ENCODE results near the gene GLP1R. TPM values are rescaled to one million over a fixed set of nuclear protein-coding genes. Genes with fewer than 3 reads are reported as not detected.

The GLP1R gene
- total RNA-seq, 1 experiment from 2014 or later: not detected

- peaks cover 3% of the 10 kb centered on the region for H3K27me3 ChIP-seq (replicated peaks; ENCODE audit: insufficient read depth, low read depth, low read length, poor library complexity)
- no peak overlapping the region for H3K27ac ChIP-seq (ENCODE audit: low read depth, low read length, poor library complexity, severe bottlenecking)
- no peak overlapping the region for H3K4me3 ChIP-seq (ENCODE audit: low read depth, low read length, poor library complexity, severe bottlenecking)
- H3K4me1 ChIP-seq (ENCODE audit: insufficient read depth, low read length, poor library complexity, severe bottlenecking): no peaks in the 10 kb centered on the region
- ChIA-PET CTCF (no interaction called here), POLR2A (ENCODE audit: low non-redundant PET) (no interaction called here)
- DNase-seq (ENCODE audit: low spot score): no peak
- no TSS peak for BruUV-seq (replicated peaks)
- TF ChIP-seq EZH2 (IDR thresholded peaks at IDR 0.05; ENCODE audit: borderline replicate concordance, low read depth, low read length, poor library complexity, severe bottlenecking): no peak
- TF ChIP-seq, protein P1, sequence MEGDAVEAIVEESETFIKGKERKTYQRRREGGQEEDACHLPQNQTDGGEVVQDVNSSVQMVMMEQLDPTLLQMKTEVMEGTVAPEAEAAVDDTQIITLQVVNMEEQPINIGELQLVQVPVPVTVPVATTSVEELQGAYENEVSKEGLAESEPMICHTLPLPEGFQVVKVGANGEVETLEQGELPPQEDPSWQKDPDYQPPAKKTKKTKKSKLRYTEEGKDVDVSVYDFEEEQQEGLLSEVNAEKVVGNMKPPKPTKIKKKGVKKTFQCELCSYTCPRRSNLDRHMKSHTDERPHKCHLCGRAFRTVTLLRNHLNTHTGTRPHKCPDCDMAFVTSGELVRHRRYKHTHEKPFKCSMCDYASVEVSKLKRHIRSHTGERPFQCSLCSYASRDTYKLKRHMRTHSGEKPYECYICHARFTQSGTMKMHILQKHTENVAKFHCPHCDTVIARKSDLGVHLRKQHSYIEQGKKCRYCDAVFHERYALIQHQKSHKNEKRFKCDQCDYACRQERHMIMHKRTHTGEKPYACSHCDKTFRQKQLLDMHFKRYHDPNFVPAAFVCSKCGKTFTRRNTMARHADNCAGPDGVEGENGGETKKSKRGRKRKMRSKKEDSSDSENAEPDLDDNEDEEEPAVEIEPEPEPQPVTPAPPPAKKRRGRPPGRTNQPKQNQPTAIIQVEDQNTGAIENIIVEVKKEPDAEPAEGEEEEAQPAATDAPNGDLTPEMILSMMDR (conservative IDR thresholded peaks at IDR 0.05; ENCODE audit: low read depth, low read length): no peak
- H3K36me3 ChIP-seq (ENCODE audit: insufficient read depth, low read length, poor library complexity, severe bottlenecking): no peaks in the 10 kb centered on the region
- H3K9me3 ChIP-seq (ENCODE audit: low read depth, low read length, poor library complexity, severe bottlenecking): no peaks in the 10 kb centered on the region
- intact Hi-C loops (cut with micrococcal nuclease; ENCODE audit: unreplicated experiment): no loop called here
Measured at GRCh38 chr6:39068391-39068790, 19.8 kb downstream of the GLP1R start.

DNA sequence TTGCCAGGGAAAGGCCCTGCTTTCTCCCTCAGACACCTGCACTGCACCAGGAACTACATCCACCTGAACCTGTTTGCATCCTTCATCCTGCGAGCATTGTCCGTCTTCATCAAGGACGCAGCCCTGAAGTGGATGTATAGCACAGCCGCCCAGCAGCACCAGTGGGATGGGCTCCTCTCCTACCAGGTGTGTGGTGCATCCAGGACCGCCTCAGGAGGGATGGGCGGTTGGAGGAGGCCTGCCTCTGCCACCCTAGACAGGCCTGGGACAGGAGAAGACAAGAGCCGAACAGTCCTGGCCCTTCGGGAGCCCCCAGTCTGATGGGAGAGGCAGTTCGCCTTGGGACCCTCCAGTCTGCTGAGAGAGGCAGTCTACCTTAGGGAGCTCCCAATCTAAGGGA, 24.2 kb downstream of the GLP1R start:
- Histone ChIP-seq H3K27me3 (replicated peaks; ENCODE audit: insufficient read depth, low read depth, low read length, poor library complexity) (no peaks in the 10 kb centered on the region), H3K4me1 (ENCODE audit: insufficient read depth, low read length, poor library complexity, severe bottlenecking) (no peaks in the 10 kb centered on the region), H3K9me3 (ENCODE audit: low read depth, low read length, poor library complexity, severe bottlenecking) (no peaks in the 10 kb centered on the region), H3K4me3 (ENCODE audit: low read depth, low read length, poor library complexity, severe bottlenecking) (no peak overlapping the region), H3K36me3 (ENCODE audit: insufficient read depth, low read length, poor library complexity, severe bottlenecking) (no peaks in the 10 kb centered on the region), H3K27ac (ENCODE audit: low read depth, low read length, poor library complexity, severe bottlenecking) (no peak overlapping the region)
- intact Hi-C loops (cut with micrococcal nuclease; ENCODE audit: unreplicated experiment): no loop called here
- DNase-seq (ENCODE audit: low spot score): no peak
- ChIA-PET POLR2A (ENCODE audit: low non-redundant PET) (no interaction called here), CTCF (no interaction called here)
- no TSS peak for BruUV-seq (replicated peaks)
- TF ChIP-seq, protein P1 (conservative IDR thresholded peaks at IDR 0.05; ENCODE audit: low read depth, low read length): no peak
- TF ChIP-seq EZH2 (IDR thresholded peaks at IDR 0.05; ENCODE audit: borderline replicate concordance, low read depth, low read length, poor library complexity, severe bottlenecking): no peak

- intact Hi-C loops (cut with micrococcal nuclease; ENCODE audit: unreplicated experiment): no loop called here
- BruUV-seq (replicated peaks): no TSS peak
- no peak for TF ChIP-seq EZH2 (IDR thresholded peaks at IDR 0.05; ENCODE audit: borderline replicate concordance, low read depth, low read length, poor library complexity, severe bottlenecking)
- TF ChIP-seq, protein P1 (conservative IDR thresholded peaks at IDR 0.05; ENCODE audit: low read depth, low read length): no peak
- H3K27ac ChIP-seq (ENCODE audit: low read depth, low read length, poor library complexity, severe bottlenecking): no peak overlapping the region
- CTCF ChIA-PET: no interaction called here
- no peaks in the 10 kb centered on the region for H3K4me1 ChIP-seq (ENCODE audit: insufficient read depth, low read length, poor library complexity, severe bottlenecking)
- no peak for DNase-seq (ENCODE audit: low spot score)
- H3K4me3 ChIP-seq (ENCODE audit: low read depth, low read length, poor library complexity, severe bottlenecking): no peak overlapping the region
- H3K36me3 ChIP-seq (ENCODE audit: insufficient read depth, low read length, poor library complexity, severe bottlenecking): no peaks in the 10 kb centered on the region
- H3K27me3 ChIP-seq (replicated peaks; ENCODE audit: insufficient read depth, low read depth, low read length, poor library complexity): no peaks in the 10 kb centered on the region
- no peaks in the 10 kb centered on the region for H3K9me3 ChIP-seq (ENCODE audit: low read depth, low read length, poor library complexity, severe bottlenecking)
- POLR2A ChIA-PET (ENCODE audit: low non-redundant PET): no interaction called here
Measured at GRCh38 chr6:39073471-39074355, 25.1 kb downstream of the GLP1R start.
